Measurements from ENCODE around the gene PTGS1.
"Not testable (repeated sequence)": the region's sequence is repeated elsewhere in the genome, so short reads cannot be mapped to it uniquely, and the experiment has no call there.

Gene PTGS1

GRCh38 chr9:122370869-122371755 is at the start of gene PTGS1:
Gene PTGS1, plus strand, starts transcription at chr9:122371024. Its CDS starts 61 bp downstream, at chr9:122371085.
- no peak for DNase-seq (ENCODE audit: low read depth)

- no peak for DNase-seq (ENCODE audit: low read depth)
Observed at GRCh38 chr9:122322553-122322952, 48.3 kb upstream of the PTGS1 start.

GRCh38 chr9:122324665-122325064 is 46.2 kb upstream of the PTGS1 start:
- DNase-seq (ENCODE audit: low read depth) = not testable (repeated sequence)

GRCh38 chr9:122325124-122325523 is 45.7 kb upstream of the PTGS1 start:
- DNase-seq (ENCODE audit: low read depth) = no peak

GRCh38 chr9:122327175-122327574 is 43.6 kb upstream of the PTGS1 start:
- no peak for DNase-seq (ENCODE audit: low read depth)

- no peak for DNase-seq (ENCODE audit: low read depth)
Observed at GRCh38 chr9:122329597-122329996, 41.2 kb upstream of the PTGS1 start.

- not testable (repeated sequence) for DNase-seq (ENCODE audit: low read depth)
Observed at GRCh38 chr9:122330466-122330865, 40.4 kb upstream of the PTGS1 start.

- DNase-seq (ENCODE audit: low read depth) = no peak
Observed at GRCh38 chr9:122331523-122331927, 39.3 kb upstream of the PTGS1 start.

GRCh38 chr9:122332083-122332482 is 38.7 kb upstream of the PTGS1 start:
- DNase-seq (ENCODE audit: low read depth) = no peak

- DNase-seq (ENCODE audit: low read depth) = no peak
Observed at GRCh38 chr9:122332644-122333043, 38.2 kb upstream of the PTGS1 start.

GRCh38 chr9:122333169-122333808 is 37.5 kb upstream of the PTGS1 start:
- no peak for DNase-seq (ENCODE audit: low read depth)

- DNase-seq (ENCODE audit: low read depth) = no peak
Observed at GRCh38 chr9:122334916-122335315, 35.9 kb upstream of the PTGS1 start.

GRCh38 chr9:122336189-122336588 is 34.6 kb upstream of the PTGS1 start:
- DNase-seq (ENCODE audit: low read depth) = no peak

GRCh38 chr9:122336866-122337555 is 33.8 kb upstream of the PTGS1 start:
- DNase-seq (ENCODE audit: low read depth) = no peak

- DNase-seq (ENCODE audit: low read depth) = no peak
Observed at GRCh38 chr9:122337556-122337929, 33.3 kb upstream of the PTGS1 start.

- no peak for DNase-seq (ENCODE audit: low read depth)
Observed at GRCh38 chr9:122338536-122338935, 32.3 kb upstream of the PTGS1 start.

- DNase-seq (ENCODE audit: low read depth) = no peak
Observed at GRCh38 chr9:122338994-122339393, 31.8 kb upstream of the PTGS1 start.

GRCh38 chr9:122339579-122339978 is 31.2 kb upstream of the PTGS1 start:
- DNase-seq (ENCODE audit: low read depth) = no peak

GRCh38 chr9:122340161-122340560 is 30.7 kb upstream of the PTGS1 start:
- DNase-seq (ENCODE audit: low read depth) = no peak

GRCh38 chr9:122342323-122343050 is 28.3 kb upstream of the PTGS1 start:
- DNase-seq (ENCODE audit: low read depth) = no peak

- DNase-seq (ENCODE audit: low read depth) = no peak
Observed at GRCh38 chr9:122346478-122347347, 24.1 kb upstream of the PTGS1 start.

Measured in stimulated activated CD8-positive, alpha-beta memory T cell treated with anti-CD3 and anti-CD28 coated beads, Interleukin-4, amount 100 ng/mL, for 24 hours (primary cell).